LNCaP clone FGC (cell line): ENCODE results near the gene SEPTIN14.
"Not testable (repeated sequence)": the region's sequence is repeated elsewhere in the genome, so short reads cannot be mapped to it uniquely, and the experiment has no call there.

Experiments
- DNase-seq: peaks from one replicate; pipeline ENCODE4 v3.0.0-alpha.2; 2011; ENCODE audit warnings: low read depth
- H3K4me3 ChIP-seq: 2 replicates; pipeline ENCODE4 v1.5.1; 2011; ENCODE audit warnings: mild to moderate bottlenecking, low read depth, low read length, control low read depth
- TF ChIP-seq, protein P1 (sequence below): IDR thresholded peaks from 2 replicates; pipeline ENCODE4 v1.5.1; 2012; ENCODE audit warnings: mild to moderate bottlenecking; ENCODE audit not compliant: control insufficient read depth, insufficient read depth; ENCODE audit errors: extremely low read depth

The SEPTIN14 gene

DNA sequence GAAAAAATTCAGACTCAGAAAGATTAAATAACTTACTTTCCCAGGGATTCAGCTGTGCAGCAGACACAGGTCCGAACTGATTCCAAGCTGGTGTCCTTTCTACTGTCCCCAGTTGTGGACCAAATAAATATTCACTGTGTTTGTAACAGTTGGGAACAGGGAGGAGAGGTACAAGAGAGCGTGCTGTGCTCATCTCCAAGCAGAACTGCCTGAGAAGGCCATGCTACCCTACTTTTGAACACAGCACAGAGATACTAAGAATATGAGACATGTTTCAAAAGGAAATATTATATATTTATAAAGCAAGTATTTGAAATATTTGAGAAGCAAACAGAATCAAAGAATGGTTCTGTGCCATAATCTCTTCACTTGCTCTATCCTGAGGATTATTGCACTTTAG, at the start of gene SEPTIN14:
Gene SEPTIN14 (minus strand): TSS at position 101 of the 400 bp plus-strand sequence. CDS start 756 bp downstream, outside the sequence.
- not testable (repeated sequence) for DNase-seq, H3K4me3 ChIP-seq

DNA sequence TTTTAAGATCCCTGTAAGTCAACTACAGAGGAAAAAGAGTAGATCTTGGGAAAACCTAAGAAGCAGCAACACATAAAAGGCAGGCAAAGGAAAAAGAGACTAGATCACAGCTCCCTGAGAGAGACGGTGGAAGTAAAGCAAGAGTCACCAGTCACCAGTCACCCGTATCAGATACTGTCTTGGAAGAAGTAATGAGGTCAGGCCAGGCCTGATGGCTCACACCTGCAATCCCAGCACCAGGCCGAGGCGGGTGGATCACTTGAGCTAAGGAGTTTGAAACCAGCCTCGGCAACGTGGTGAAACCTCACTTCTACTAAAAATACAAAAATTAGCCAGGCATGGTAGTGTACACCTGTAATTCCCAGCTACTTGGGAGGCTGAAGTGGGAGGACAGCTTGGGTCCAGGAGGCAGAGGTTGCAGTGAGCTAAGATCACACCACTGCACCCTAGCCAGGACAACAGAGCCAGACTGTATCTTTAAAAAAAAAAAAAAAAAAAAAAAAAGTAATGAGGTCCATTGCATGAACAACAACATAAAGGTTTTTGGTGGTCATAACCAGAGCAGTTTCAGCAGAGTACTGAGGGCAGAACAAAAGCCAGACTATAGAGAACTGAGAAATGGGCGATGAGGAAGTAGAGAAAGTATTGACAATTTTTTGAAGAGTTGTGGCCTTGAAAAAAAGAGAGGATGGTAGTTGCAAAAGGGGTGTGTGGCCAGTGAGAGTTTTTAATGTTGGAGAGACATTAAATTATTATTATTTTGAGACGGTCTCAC, 41.6 kb upstream of the SEPTIN14 start:
- TF ChIP-seq, protein P1, sequence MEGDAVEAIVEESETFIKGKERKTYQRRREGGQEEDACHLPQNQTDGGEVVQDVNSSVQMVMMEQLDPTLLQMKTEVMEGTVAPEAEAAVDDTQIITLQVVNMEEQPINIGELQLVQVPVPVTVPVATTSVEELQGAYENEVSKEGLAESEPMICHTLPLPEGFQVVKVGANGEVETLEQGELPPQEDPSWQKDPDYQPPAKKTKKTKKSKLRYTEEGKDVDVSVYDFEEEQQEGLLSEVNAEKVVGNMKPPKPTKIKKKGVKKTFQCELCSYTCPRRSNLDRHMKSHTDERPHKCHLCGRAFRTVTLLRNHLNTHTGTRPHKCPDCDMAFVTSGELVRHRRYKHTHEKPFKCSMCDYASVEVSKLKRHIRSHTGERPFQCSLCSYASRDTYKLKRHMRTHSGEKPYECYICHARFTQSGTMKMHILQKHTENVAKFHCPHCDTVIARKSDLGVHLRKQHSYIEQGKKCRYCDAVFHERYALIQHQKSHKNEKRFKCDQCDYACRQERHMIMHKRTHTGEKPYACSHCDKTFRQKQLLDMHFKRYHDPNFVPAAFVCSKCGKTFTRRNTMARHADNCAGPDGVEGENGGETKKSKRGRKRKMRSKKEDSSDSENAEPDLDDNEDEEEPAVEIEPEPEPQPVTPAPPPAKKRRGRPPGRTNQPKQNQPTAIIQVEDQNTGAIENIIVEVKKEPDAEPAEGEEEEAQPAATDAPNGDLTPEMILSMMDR = no peak
- DNase-seq = no peak
- no peak overlapping the region for H3K4me3 ChIP-seq

DNA sequence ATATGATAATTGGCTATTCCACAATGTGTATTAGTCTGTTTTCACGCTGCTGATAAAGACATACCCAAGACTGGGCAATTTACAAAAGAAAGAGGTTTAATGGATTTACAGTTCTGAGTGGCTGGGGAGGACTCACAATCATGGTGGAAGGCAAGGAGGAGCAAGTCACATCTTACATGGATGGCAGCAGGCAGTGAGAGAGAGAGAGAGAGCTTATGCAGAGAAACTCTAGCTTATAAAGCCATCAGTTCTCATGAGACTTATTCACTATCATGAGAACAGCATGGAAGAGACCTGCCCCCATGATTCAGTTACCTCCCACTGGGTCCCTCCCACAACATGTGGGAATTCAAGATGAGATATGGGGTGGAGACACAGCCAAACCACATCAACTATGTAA, 38.5 kb upstream of the SEPTIN14 start:
- not testable (repeated sequence) for DNase-seq, H3K4me3 ChIP-seq

- TF ChIP-seq, protein P1 = no peak
- no peak overlapping the region for H3K4me3 ChIP-seq
- DNase-seq = no peak
These were observed 35.7 kb upstream of the SEPTIN14 start for GRCh38 chr7:55898287-55898686.

GRCh38 chr7:55895021-55895420, 32.5 kb upstream of the SEPTIN14 start:
- DNase-seq = no peak
- H3K4me3 ChIP-seq = no peak overlapping the region
- TF ChIP-seq, protein P1 = no peak

- no peak for DNase-seq
- TF ChIP-seq, protein P1 = no peak
- H3K4me3 ChIP-seq = no peak overlapping the region
These were observed 31.4 kb upstream of the SEPTIN14 start for GRCh38 chr7:55893940-55894339.

- peak overlapping the region; percentile 52 for H3K4me3 ChIP-seq
- not testable (repeated sequence) for DNase-seq
These were observed 25.8 kb upstream of the SEPTIN14 start for GRCh38 chr7:55888378-55888777.

DNA sequence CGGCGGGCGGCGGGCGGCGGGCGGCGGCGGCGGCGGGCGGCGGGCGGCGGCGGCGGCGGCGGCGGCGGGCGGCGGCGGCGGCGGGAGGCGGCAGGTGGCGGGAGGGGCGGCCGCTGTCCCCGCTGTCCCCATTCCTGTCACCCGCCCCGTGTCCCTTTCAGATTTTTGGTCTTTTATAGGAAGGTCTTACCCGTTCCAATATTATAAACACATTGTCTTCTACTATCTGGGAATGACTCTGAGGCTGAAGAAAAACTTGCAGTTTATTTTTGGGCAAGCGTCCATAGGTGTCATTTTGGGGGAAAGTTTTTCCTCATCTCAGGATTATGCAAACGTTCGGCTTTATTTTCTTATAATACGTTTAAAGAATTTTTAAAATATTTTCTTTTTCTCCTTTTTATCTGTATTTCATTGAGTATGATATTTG, 25.3 kb upstream of the SEPTIN14 start:
- peak overlapping the region; percentile 52 for H3K4me3 ChIP-seq
- DNase-seq = no peak
- TF ChIP-seq, protein P1 = no peak
